Esophagus muscularis mucosa (tissue), 4 donors: ENCODE data around the gene ZDHHC22. TPM values are rescaled to one million over a fixed set of nuclear protein-coding genes. Genes with fewer than 3 reads are reported as not detected.

Experiments used
- DNase-seq: peaks from one replicate; pipeline ENCODE4 v3.0.0-alpha.2; 2017; ENCODE audit errors: extremely low spot score
- H3K27ac ChIP-seq, 4 donors: fragments of 200-600 bp; sonication (generic); replicated peaks in 1 of 4; 1 replicate in 3 of 4; 2 replicates in 1 of 4; pipeline ENCODE4 v1.5.1; 2016 to 2019; ENCODE audit warnings: mild to moderate bottlenecking in 1 of 4
- H3K27me3 ChIP-seq, 4 donors: fragments of 200-600 bp; sonication (generic); one replicate each; pipeline versions ENCODE4 v1.5.1 to v1.6.0; 2016 to 2019
- H3K36me3 ChIP-seq, 4 donors: fragments of 200-600 bp; sonication (generic); one replicate each; pipeline ENCODE4 v1.5.1; 2016 to 2019
- H3K4me1 ChIP-seq, 4 donors: fragments of 200-600 bp; sonication (generic); one replicate each; pipeline ENCODE4 v1.5.1; 2016 to 2019
- H3K4me3 ChIP-seq, 4 donors: fragments of 200-600 bp; sonication (generic); 1 replicate in 2 of 4; 2 replicates in 2 of 4; pipeline ENCODE4 v1.5.1; 2016 to 2019; ENCODE audit warnings: mild to moderate bottlenecking in 4 of 4, moderate library complexity in 1 of 4
- H3K9me3 ChIP-seq, 4 donors: fragments of 200-600 bp; sonication (generic); 1 replicate in 3 of 4; 2 replicates in 1 of 4; pipeline ENCODE4 v1.5.1; 2016 to 2019
- CTCF ChIP-seq, 3 experiments: fragments of 200-600 bp in 2 of 3; fragments of 450-650 bp in 1 of 3; sonication (generic) in 2 of 3; IDR thresholded peaks; one replicate each; pipeline ENCODE4 v1.5.1; 2017 to 2019; ENCODE audit warnings: antibody characterized with exemption in 3 of 3, mild to moderate bottlenecking in 2 of 3, moderate library complexity in 1 of 3
- EP300 ChIP-seq: sonication (generic); formaldehyde crosslinking; IDR thresholded peaks from one replicate; pipeline ENCODE4 v1.6.1; 2017; ENCODE audit warnings: antibody characterized with exemption
- POLR2A ChIP-seq: fragments of 450-650 bp; IDR thresholded peaks from one replicate; pipeline ENCODE4 v1.6.1; 2017; ENCODE audit warnings: antibody characterized with exemption, moderate library complexity, mild to moderate bottlenecking, low read depth
- POLR2AphosphoS5 ChIP-seq, 2 donors: sonication (generic); formaldehyde crosslinking; IDR thresholded peaks; one replicate each; pipeline ENCODE4 v1.6.1; 2017; ENCODE audit warnings: antibody characterized with exemption in 2 of 2
- WGBS: methylation state at CpG from one replicate; pipeline ENCODE4 v1.1.5; 2018; 5-methylcytosine and 5-hydroxymethylcytosine counted together
- intact Hi-C: fragments of 100-400 bp; cut with DNase I; formaldehyde crosslinking; loops from one replicate; pipeline ENCODE4 v1.15.1; 2023
- total RNA-seq, 4 donors: library from RNA; depleted of rRNA; stranded (reverse); fragments of >200 nt; gene quantifications; one replicate each; pipeline versions ENCODE4 v1.1.0 to v1.2.1, GENCODE V29; 2016

ZDHHC22 gene
- total RNA-seq, 4 donors from 2014 or later = 0.13 TPM; not detected in 3

DNA sequence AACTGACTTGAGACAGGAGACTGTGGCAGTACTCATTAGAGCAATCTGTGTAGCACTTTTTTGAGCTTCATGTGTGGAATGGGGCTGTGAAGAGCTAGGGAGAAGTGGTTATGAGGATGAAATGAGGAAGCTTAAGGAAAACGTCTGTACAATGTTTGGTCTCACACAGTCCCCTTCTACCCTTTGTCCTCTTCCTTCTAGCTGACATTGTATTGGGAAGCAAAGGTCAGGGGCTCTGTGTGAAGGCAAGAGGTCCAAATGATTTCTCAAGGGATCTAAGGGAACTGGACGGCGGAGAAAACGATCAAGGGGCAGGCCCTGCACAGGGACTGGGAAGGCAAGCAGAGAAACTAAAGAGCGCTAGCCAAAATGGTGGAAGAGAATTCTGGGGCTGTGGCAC, 56.6 kb downstream of the ZDHHC22 start:
- WGBS = 65% methylated on average over 5 of the region's 5 CpGs
- Histone ChIP-seq H3K9me3 (no peaks in the 10 kb centered on the region), H3K27me3 (no peaks in the 10 kb centered on the region), H3K27ac (no peak overlapping the region), H3K36me3 (no peaks in the 10 kb centered on the region), H3K4me3 (no peak overlapping the region), H3K4me1 (no peaks in the 10 kb centered on the region)
- intact Hi-C loops = no loop called here
- no peak for DNase-seq
- TF ChIP-seq CTCF (IDR thresholded peaks at IDR 0.05) (no peak), EP300 (no peak), POLR2AphosphoS5 (IDR thresholded peaks at IDR 0.05) (no peak), POLR2A (no peak)

GRCh38 chr14:77083082-77083481, 58.5 kb downstream of the ZDHHC22 start:
- H3K36me3 ChIP-seq = no peaks in the 10 kb centered on the region
- H3K27me3 ChIP-seq = no peaks in the 10 kb centered on the region
- 82% methylated on average over 3 of the region's 3 CpGs for WGBS
- no peak for DNase-seq
- peaks cover 0 to 3% (median 0%) of the 10 kb centered on the region in 4 donors for H3K4me1 ChIP-seq
- TF ChIP-seq POLR2A = no peak
- no peak for TF ChIP-seq POLR2AphosphoS5 (IDR thresholded peaks at IDR 0.05)
- TF ChIP-seq EP300 = no peak
- TF ChIP-seq CTCF (IDR thresholded peaks at IDR 0.05) = no peak
- H3K9me3 ChIP-seq = no peaks in the 10 kb centered on the region
- no peak overlapping the region for H3K4me3 ChIP-seq
- intact Hi-C loops = no loop called here
- H3K27ac ChIP-seq = no peak overlapping the region

- H3K36me3 ChIP-seq = no peaks in the 10 kb centered on the region
- TF ChIP-seq POLR2AphosphoS5 (IDR thresholded peaks at IDR 0.05) = no peak
- TF ChIP-seq POLR2A = no peak
- TF ChIP-seq CTCF (IDR thresholded peaks at IDR 0.05) = no peak
- H3K9me3 ChIP-seq = no peaks in the 10 kb centered on the region
- peaks cover 0 to 11% (median 3%) of the 10 kb centered on the region in 4 donors for H3K4me1 ChIP-seq
- H3K4me3 ChIP-seq = no peak overlapping the region
- no peak for DNase-seq
- no peak overlapping the region for H3K27ac ChIP-seq
- 85% methylated on average over 3 of the region's 3 CpGs for WGBS
- intact Hi-C loops = no loop called here
- no peaks in the 10 kb centered on the region for H3K27me3 ChIP-seq
Measured at GRCh38 chr14:77082356-77082755, 59.2 kb downstream of the ZDHHC22 start.

Other genes with a start within 250 kb of the ZDHHC22 start
- 100 to 1,000 TPM in 1 of 4 donors, 10 to 100 TPM in 3; 58.6 to 105 (median 98.4) TPM for gene IRF2BPL, start 113.1 kb downstream of the ZDHHC22 start, total RNA-seq
- 10 to 100 TPM; 37.1 to 63.0 (median 46.5) TPM for gene CIPC, start 43.5 kb downstream of the ZDHHC22 start, total RNA-seq
- gene TMEM63C, start 40.0 kb upstream of the ZDHHC22 start, total RNA-seq = 1 to 10 TPM in 2 of 4 donors, under 1 TPM in 2; 0.83 to 5.0 (median 1.1) TPM
- 1 to 10 TPM; 2.7 to 4.6 (median 3.6) TPM for gene NGB, start 129.4 kb upstream of the ZDHHC22 start, total RNA-seq
- 10 to 100 TPM; 13.3 to 29.2 (median 14.5) TPM for gene POMT2, start 179.1 kb upstream of the ZDHHC22 start, total RNA-seq
- 10 to 100 TPM in 2 of 4 donors, 1 to 10 TPM in 2; 8.0 to 12.3 (median 9.9) TPM for gene GSTZ1, start 179.2 kb upstream of the ZDHHC22 start, total RNA-seq
- 10 to 100 TPM; 15.2 to 21.8 (median 16.7) TPM for gene TMED8, start 235.3 kb upstream of the ZDHHC22 start, total RNA-seq
- under 1 TPM; 0.42 to 0.52 (median 0.51) TPM for gene SAMD15, start 235.6 kb upstream of the ZDHHC22 start, total RNA-seq